Neural progenitor cell (in vitro differentiated cells): ENCODE results near the gene SDE2.

Experiments
- CTCF ChIP-seq: fragments of 200-600 bp; sonication (generic); IDR thresholded peaks from 2 replicates; pipeline ENCODE4 v1.5.1; 2017; ENCODE audit warnings: antibody characterized with exemption, mild to moderate bottlenecking
- EZH2phosphoT487 ChIP-seq: fragments of 200-600 bp; sonication (generic); IDR thresholded peaks from 2 replicates; pipeline ENCODE4 v1.6.1; 2017; ENCODE audit warnings: antibody characterized with exemption

GRCh38 chr1:225933072-225933471 is 66.1 kb downstream of the SDE2 start:
- TF ChIP-seq EZH2phosphoT487 (no peak), CTCF (no peak)
